Right lung (tissue), 10 donors: ENCODE results near the gene RTKN. TPM values are rescaled to one million over a fixed set of nuclear protein-coding genes. Genes with fewer than 3 reads are reported as not detected.
"Not testable (repeated sequence)": the region's sequence is repeated elsewhere in the genome, so short reads cannot be mapped to it uniquely, and the experiment has no call there.

Experiments
- DNase-seq, 2 donors: peaks; one replicate each; pipeline ENCODE4 v3.0.0-alpha.2; 2013
- long read RNA-seq, 8 donors: transcript quantifications; one replicate each; lab custom pipeline, GENCODE V29; 2026
- polyA plus RNA-seq, 5 donors: library from polyadenylated mRNA; unstranded; fragments of 120-200 nt; gene quantifications; one replicate each; pipeline versions ENCODE4 v1.2.1 to v1.2.3, GENCODE V29; 2013; ENCODE audit warnings: inconsistent platforms in 1 of 5, low replicate concordance in 1 of 5; ENCODE audit not compliant: insufficient read length in 5 of 5, insufficient read depth in 1 of 5

The RTKN gene
- polyA plus RNA-seq: 10 to 100 TPM; 43.1 to 61.5 (median 54.6) TPM
- long read RNA-seq, donor 1, transcript RTKN-202 (12 exons, 2,142 nt): major isoform, 8 of 23 reads
- long read RNA-seq, donor 1, transcript RTKN-210 (3 exons, 853 nt): minor isoform, 6 of 23 reads
- long read RNA-seq, donor 1, partial matches to known transcripts: 5 of 23 reads
- long read RNA-seq, donor 1, other reads (novel, unspliced or antisense): 0 of 23 reads
- long read RNA-seq, donor 2, transcript RTKN-202 (12 exons, 2,142 nt): major isoform, 5 of 8 reads
- long read RNA-seq, donor 2, partial matches to known transcripts: 0 of 8 reads
- long read RNA-seq, donor 2, other reads (novel, unspliced or antisense): 0 of 8 reads
- long read RNA-seq, donor 3, partial matches to known transcripts: 0 of 5 reads
- long read RNA-seq, donor 3, other reads (novel, unspliced or antisense): 0 of 5 reads
- long read RNA-seq, donor 4, transcript RTKN-210 (3 exons, 853 nt): major isoform, 5 of 9 reads
- long read RNA-seq, donor 4, partial matches to known transcripts: 0 of 9 reads
- long read RNA-seq, donor 4, other reads (novel, unspliced or antisense): 0 of 9 reads
- long read RNA-seq, donor 5, transcript RTKN-210 (3 exons, 853 nt): major isoform, 6 of 35 reads
- long read RNA-seq, donor 5, partial matches to known transcripts: 23 of 35 reads
- long read RNA-seq, donor 5, other reads (novel, unspliced or antisense): 0 of 35 reads
- long read RNA-seq, donor 6, transcript RTKN-203 (13 exons, 2,646 nt): minor isoform, 5 of 19 reads
- long read RNA-seq, donor 6, transcript RTKN-202 (12 exons, 2,142 nt): major isoform, 6 of 19 reads
- long read RNA-seq, donor 6, partial matches to known transcripts: 0 of 19 reads
- long read RNA-seq, donor 6, other reads (novel, unspliced or antisense): 0 of 19 reads
- long read RNA-seq, donor 7, transcript RTKN-201 (12 exons, 2,220 nt): major isoform, 5 of 20 reads
- long read RNA-seq, donor 7, partial matches to known transcripts: 7 of 20 reads
- long read RNA-seq, donor 7, other reads (novel, unspliced or antisense): 0 of 20 reads
- long read RNA-seq, donor 8, partial matches to known transcripts: 7 of 10 reads
- long read RNA-seq, donor 8, other reads (novel, unspliced or antisense): 0 of 10 reads

- peak; percentile 45 to 55 for DNase-seq
Measured at GRCh38 chr2:74441690-74442482, at the start of gene RTKN. Gene RTKN, minus strand, starts transcription at chr2:74441937. Its CDS starts 121 bp downstream, at chr2:74441816.

GRCh38 chr2:74489906-74490305 lies 48.2 kb upstream of the RTKN start:
- DNase-seq: no peak

GRCh38 chr2:74488643-74489481 lies 47.1 kb upstream of the RTKN start:
- no peak for DNase-seq

- DNase-seq: no peak
Measured at GRCh38 chr2:74486141-74486540, 44.4 kb upstream of the RTKN start.

GRCh38 chr2:74483675-74484164 lies 42.0 kb upstream of the RTKN start:
- DNase-seq: not testable (repeated sequence)

GRCh38 chr2:74482801-74483674 lies 41.3 kb upstream of the RTKN start, which contains the start of the genes CCDC142 and TTC31:
Gene CCDC142, minus strand, starts transcription at chr2:74482998. Its CDS starts 161 bp downstream, at chr2:74482837.
Gene TTC31, plus strand, starts transcription at chr2:74483081. Its CDS starts 15 bp downstream, at chr2:74483096.
- DNase-seq: peak; percentile 96 to 97

GRCh38 chr2:74481961-74482800 lies 40.4 kb upstream of the RTKN start:
- DNase-seq: no peak

- no peak for DNase-seq
Measured at GRCh38 chr2:74481431-74481830, 39.7 kb upstream of the RTKN start.

- no peak for DNase-seq
Measured at GRCh38 chr2:74474899-74475298, 33.2 kb upstream of the RTKN start.

- no peak for DNase-seq
Measured at GRCh38 chr2:74474481-74474880, 32.7 kb upstream of the RTKN start.

- DNase-seq: no peak
Measured at GRCh38 chr2:74472945-74473258, 31.2 kb upstream of the RTKN start.

GRCh38 chr2:74472086-74472944 lies 30.6 kb upstream of the RTKN start, which contains the start of gene MRPL53:
Gene MRPL53, minus strand, starts transcription at chr2:74472680. Its CDS starts 20 bp downstream, at chr2:74472660.
- peak; percentile 93 to 94 for DNase-seq

GRCh38 chr2:74471332-74472065 lies 29.8 kb upstream of the RTKN start:
- DNase-seq: no peak

GRCh38 chr2:74470742-74471141 lies 29.0 kb upstream of the RTKN start:
- not testable (repeated sequence) for DNase-seq

GRCh38 chr2:74464406-74464805 lies 22.7 kb upstream of the RTKN start:
- DNase-seq: no peak

GRCh38 chr2:74462786-74463105 lies 21.0 kb upstream of the RTKN start:
- DNase-seq: no peak
